ENCODE measurements around the gene HDGFL2.

- TF ChIP-seq CTCF (IDR thresholded peaks at IDR 0.05 in 8 of 11, conservative IDR thresholded peaks at IDR 0.05 in 3 of 11) (no peak), POLR2AphosphoS5 (IDR thresholded peaks at IDR 0.05) (peak in 1 of 3 donors; percentile 39), POLR2A (IDR thresholded peaks at IDR 0.05) (no peak)
These were observed 77.9 kb downstream of the HDGFL2 start for GRCh38 chr19:4550018-4550417.

All from spleen (tissue), 7 donors.